Stimulated activated CD8-positive, alpha-beta memory T cell treated with anti-CD3 and anti-CD28 coated beads, Interleukin-7, amount 100 ng/mL, for 48 hours (primary cell): Measurements from ENCODE around the gene NCF4.

ENCODE experiments used
- DNase-seq, 2 donors: peaks; one replicate each; pipeline ENCODE4 v3.0.0-alpha.2; 2020; ENCODE audit warnings: low read depth in 1 of 2; ENCODE audit errors: extremely low read depth in 1 of 2

NCF4 gene

DNA sequence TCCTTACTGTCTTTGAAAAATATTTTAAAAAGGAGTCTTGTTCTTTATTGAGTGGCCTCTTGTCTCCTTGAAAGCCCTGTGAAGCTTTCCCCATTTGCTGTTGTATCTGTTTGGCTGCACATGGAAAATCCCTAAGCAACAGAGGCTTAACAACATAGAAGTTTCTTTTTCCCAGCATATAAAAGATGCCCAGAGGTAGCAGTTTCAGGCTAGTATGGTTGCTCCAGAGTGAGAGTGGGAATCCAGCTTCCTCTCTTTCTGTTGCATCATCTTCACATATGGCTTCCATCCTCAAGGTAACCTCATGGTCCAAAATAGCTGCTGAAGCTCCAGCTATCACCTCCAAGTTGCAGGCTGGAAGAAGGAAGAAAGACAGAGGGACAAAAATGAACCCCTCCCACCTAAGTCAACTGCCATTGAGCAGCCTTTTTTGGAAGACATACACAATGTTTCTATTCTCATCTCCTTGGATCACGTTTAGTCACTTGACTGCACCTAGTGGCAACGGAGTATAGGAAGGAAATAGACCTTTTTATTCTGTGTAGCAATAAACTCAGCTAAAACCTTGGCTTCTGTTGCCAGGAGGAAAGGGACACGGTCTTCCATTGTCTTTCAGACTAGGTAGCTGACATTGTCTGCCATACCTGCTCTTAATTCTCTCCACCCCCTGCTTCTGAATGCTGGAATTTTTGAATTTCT, 57.9 kb downstream of the NCF4 start:
- no peak for DNase-seq

DNA sequence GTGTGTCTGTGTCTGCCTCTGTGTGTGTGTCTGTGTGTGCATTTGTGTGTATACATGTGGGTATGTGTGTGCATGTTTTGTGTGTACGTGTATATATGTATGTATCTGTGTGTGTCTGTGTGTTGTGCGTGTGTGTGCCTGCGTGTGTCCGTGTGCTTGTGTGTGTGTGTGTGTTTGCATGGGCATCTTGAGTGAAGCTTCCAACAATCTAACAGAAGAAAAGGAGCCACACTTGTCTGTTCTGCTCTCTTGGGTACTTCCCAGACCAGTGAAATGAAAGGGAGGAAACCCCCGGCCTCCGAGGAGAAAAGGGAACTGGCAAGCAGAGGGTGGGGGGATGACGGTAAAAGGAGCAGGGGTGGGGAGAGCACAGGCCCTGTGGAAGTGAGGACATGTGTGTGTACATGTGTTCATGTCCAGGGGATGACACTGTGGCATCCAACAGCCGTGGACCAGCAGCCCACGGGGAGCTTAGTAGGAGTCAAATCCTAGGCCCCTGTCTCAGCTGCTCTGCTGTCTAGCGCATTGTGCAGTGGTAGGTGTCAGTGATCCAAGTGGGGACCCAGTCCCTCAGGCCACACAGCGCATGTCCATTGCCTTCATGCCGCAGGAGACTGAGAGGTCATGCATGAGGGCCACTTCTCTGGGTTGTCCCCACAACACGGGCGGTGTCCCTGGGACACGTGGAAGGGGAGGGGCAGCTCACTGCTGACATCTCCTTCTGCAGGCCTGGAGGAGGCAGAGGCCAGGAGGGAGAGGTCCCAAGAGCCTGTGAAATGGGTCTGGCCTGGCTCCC, 60.7 kb downstream of the NCF4 start:
- DNase-seq = no peak

DNA sequence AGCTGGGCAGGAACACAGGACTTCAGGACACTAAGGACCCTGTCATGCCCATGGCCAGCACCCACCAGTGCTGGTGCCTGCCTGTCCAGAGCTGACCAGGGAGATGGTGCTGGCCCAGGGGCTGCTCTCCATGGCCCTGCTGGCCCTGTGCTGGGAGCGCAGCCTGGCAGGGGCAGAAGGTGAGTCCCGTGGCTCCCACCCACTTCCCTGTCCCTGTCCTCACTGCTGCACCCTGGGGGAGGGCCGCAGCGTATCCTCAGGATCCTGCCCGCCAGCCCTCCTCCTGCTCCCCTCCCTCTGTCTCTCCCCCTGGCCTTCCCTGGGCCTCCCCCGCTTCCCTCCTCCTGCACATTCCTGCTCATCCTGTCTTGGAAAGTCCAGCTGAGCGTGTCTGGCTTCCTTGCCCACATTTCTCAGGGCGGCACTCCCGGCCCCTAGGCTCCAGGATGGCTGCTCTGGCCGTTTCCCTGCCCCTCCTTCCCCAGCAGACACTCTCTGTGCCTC, 61.4 kb downstream of the NCF4 start:
- DNase-seq = no peak

DNA sequence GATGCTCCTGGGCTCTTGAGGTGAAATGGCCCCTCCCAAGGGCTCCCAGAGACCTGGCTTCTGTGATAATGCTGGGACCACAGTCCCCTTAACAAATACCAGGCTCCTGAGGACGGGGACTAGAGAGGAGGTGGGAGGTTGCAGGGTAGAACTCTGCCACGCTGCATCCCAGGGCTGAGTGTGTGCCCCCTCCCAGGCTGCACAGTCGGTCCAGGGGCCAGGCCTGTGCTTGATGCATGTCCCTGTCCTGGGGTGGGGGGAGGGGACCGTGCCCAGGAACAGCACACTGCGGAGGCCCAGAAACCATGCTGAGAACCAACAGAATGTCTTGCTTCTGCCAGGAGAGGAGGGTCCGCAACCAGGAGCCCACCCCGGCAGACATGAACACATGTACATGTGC, 61.9 kb downstream of the NCF4 start:
- no peak for DNase-seq

DNA sequence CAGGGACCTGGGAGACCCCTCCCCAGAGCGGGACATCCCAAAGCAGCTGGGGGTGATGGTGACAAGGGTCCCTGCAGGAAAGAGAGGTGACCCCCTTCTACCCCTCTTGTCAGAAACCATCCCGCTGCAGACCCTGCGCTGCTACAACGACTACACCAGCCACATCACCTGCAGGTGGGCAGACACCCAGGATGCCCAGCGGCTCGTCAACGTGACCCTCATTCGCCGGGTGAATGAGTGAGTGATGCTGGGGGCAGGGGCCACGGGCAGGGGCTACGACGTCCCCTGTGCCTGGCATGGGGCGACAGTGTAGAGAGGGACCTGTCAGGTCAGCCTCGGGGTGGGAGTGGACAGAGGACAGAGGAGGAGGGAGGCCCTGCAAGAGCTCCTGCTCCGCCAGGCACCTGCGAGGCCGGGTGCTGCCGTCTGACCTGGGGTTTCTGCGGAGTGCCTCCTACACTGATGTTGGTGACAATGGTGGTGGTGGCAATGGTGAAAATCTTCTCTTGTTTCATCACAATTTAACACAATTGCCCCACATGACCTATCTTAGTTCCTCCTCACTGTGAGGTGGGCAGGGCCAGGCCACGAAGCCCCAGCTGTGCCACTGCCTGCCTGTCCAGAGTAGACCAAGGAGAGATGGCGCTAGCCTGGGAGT, 62.5 kb downstream of the NCF4 start:
- no peak for DNase-seq

DNA sequence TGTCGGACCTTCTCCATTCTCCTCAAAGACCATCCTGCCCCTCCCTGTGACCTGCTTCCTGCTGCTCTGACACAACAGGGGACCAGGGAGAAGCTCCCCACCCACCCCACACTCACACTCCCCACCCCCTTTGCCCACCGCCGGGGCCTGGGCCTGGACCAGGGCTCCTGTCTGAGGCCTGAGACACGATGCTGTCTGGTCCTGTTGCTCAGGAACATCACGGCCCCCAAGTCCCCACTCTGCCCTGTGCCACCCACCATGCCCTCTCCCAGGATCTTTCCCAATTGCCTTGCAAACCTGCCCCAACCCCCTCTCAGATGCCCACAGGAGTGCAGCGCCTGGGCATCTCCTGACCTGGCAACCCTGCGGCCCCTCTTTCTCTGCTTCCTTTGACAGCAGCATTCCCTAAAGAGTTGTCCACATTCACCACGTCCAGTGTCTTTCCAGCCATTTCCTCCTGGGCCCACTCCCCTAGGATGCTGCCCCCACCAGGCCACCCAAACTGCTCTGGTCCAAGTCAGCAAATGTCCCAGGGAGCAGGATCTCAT, 63.4 kb downstream of the NCF4 start:
- no peak for DNase-seq

DNA sequence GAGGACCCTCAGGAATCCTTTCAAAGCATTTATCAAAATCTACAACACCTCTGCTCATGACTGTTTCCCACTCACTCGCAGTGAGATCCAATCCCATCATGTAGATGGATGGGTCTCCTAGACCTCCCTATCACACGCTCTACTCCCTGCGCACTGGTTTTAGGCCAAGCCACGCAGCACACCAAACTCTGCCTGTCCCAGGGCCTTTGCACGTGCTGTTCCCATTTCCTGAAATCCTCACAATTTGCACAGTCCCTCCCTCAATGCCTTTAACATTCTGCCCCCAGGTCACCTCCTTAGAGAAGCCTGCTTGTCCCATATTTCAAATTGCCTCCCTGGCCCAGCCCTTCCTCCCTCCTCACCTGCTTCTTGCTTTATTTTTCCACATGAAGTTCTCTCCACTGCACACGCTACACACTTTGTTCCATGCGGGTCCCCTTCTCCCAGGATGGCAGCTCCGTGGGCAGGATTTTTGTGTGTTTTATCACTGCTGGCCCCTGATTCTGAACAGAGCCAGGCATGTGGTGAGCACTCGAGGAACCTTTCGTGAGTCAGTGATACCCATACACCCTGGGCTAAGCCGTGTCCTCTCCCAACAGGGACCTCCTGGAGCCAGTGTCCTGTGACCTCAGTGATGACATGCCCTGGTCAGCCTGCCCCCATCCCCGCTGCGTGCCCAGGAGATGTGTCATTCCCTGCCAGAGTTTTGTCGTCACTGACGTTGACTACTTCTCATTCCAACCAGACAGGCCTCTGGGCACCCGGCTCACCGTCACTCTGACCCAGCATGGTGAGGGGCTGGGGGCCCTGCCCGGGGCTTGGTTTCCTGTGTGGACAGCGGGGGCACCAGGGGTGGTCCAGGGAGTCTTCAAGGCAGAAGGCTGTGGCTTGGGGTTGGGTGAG, 64.8 kb downstream of the NCF4 start:
- no peak for DNase-seq

DNA sequence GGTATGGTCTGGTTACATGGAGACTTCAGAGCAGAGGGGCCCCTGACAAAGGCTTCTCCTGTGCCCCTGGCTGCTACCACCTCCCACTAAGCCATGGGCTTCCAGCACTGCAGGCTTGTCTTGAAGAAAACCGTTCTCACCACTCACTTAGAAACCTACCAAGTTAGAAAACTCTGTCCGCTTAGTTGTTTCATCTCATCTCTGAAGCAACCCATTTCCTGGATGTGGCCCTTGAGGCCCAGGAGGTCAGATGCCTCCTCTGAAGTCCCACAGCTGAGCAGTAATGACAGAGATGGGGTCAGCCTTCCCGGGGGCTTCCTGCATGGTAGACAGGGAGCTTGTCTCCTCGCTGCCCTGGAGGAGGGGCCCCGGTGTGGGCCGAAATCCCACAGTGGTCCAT, 65.5 kb downstream of the NCF4 start:
- no peak for DNase-seq

DNA sequence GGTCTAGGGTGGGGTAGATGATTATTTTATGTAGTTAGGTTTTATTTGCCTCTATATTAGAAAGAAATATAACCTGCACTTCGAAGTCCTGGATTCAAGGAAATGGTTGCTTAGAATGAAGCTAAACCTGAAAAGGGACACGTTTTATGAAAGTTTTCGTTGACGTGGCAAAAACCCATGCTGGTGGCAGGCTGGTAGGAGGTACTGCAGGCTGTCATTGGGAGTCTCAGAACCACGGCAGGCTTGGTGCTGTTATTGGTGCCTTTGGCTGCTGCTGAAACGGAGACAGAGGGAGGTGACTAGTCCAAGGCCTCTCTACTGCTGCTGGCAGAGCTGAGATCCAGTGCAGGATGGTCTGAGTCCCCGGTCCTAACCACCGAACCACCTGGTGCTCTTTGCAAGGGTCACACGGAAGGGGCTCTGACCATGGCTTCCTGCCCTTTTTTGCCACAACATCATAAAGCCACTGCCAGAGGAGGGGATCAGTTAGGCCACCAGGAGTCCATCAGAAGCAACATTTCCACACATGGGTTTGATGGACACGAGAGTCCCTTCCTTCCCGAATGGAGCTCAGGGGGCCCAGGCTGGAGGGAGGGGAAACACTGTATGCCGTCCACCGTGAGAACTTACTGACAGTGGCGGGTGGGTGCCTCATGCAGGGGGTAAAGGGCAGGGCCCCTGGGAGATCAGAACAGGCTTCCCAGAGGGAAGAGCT, 66.1 kb downstream of the NCF4 start:
- DNase-seq = no peak
